Thyroid gland (tissue), 4 donors: Measurements from ENCODE around the gene LMO1. TPM values are rescaled to one million over a fixed set of nuclear protein-coding genes. Genes with fewer than 3 reads are reported as not detected.

Experiments
- DNase-seq, 2 donors: peaks; one replicate each; pipeline ENCODE4 v3.0.0-alpha.2; 2019
- H3K27ac ChIP-seq, 3 donors: fragments of 200-600 bp; sonication (generic); 1 replicate in 2 of 3; 2 replicates in 1 of 3; pipeline ENCODE4 v1.5.1; 2016 to 2019; ENCODE audit warnings: mild to moderate bottlenecking in 1 of 3, moderate library complexity in 1 of 3
- H3K27me3 ChIP-seq: fragments of 200-600 bp; sonication (generic); one replicate; pipeline ENCODE4 v1.5.1; 2019
- H3K36me3 ChIP-seq, 2 donors: fragments of 200-600 bp; sonication (generic); one replicate each; pipeline ENCODE4 v1.5.1; 2016 to 2019
- H3K4me1 ChIP-seq, 2 donors: fragments of 200-600 bp; sonication (generic); one replicate each; pipeline ENCODE4 v1.5.1; 2017 to 2019
- H3K4me3 ChIP-seq, 3 donors: fragments of 200-600 bp; sonication (generic); replicated peaks in 1 of 3; 1 replicate in 2 of 3; 2 replicates in 1 of 3; pipeline ENCODE4 v1.5.1; 2016; ENCODE audit warnings: mild to moderate bottlenecking in 1 of 3
- H3K9me3 ChIP-seq: fragments of 200-600 bp; sonication (generic); one replicate; pipeline ENCODE4 v1.5.1; 2017
- CTCF ChIP-seq, 6 experiments: fragments of 200-600 bp in 3 of 6; fragments of 450-650 bp in 3 of 6; sonication (generic) in 3 of 6; IDR thresholded peaks; one replicate each; pipeline ENCODE4 v1.5.1; 2016 to 2019; ENCODE audit warnings: antibody characterized with exemption in 6 of 6, mild to moderate bottlenecking in 2 of 6, inconsistent platforms in 1 of 6, moderate library complexity in 1 of 6
- POLR2A ChIP-seq, 2 donors: fragments of 450-650 bp; IDR thresholded peaks; one replicate each; pipeline ENCODE4 v1.6.1; 2017; ENCODE audit warnings: antibody characterized with exemption in 2 of 2, mild to moderate bottlenecking in 2 of 2, moderate library complexity in 1 of 2
- WGBS, 2 donors: methylation state at CpG; one replicate each; pipeline ENCODE4 v1.1.5; 2017; 5-methylcytosine and 5-hydroxymethylcytosine counted together
- intact Hi-C: fragments of 100-400 bp; cut with DNase I; formaldehyde crosslinking; loops from one replicate; pipeline ENCODE4 v1.15.1; 2023
- total RNA-seq, 4 donors: library from RNA; depleted of rRNA; stranded (reverse); fragments of >200 nt; gene quantifications; one replicate each; pipeline ENCODE4 v1.2.3, GENCODE V29; 2016

LMO1 gene
- total RNA-seq, 4 donors from 2014 or later, result 0.59 TPM; not detected in 3

DNA sequence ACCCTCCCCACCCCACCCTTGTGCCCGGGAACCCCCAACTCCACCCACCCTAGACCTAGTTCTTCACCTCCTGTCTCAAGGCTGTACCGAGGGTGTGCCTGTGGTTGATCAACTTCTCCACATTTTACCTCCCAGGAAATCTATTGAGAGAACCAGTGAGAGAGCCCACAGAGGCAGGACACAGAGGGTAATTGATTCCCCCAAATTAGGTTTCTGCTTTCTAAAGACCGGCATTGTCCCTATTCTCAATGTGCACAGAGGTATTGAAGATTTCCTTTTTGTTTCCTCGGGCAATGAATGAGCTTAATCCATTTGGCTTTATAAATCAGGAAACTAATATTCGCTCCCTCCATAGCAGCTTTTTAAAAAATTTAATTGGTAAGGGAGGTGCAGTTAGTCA, 6.0 kb upstream of the LMO1 start:
- H3K27me3 ChIP-seq, result peaks cover 4% of the 10 kb centered on the region
- H3K4me1 ChIP-seq, result peaks cover 4 to 14% of the 10 kb centered on the region in 2 donors
- intact Hi-C loops, result no loop called here
- no peaks in the 10 kb centered on the region for H3K36me3 ChIP-seq
- H3K9me3 ChIP-seq, result no peaks in the 10 kb centered on the region
- no peak for DNase-seq
- no peak overlapping the region for H3K4me3 ChIP-seq
- TF ChIP-seq POLR2A (IDR thresholded peaks at IDR 0.05) (no peak), CTCF (IDR thresholded peaks at IDR 0.05) (no peak)
- no peak overlapping the region for H3K27ac ChIP-seq
- WGBS, 2 donors, result 69 to 78% methylated on average over 5 of the region's 5 CpGs

GRCh38 chr11:8268530-8269400, 5.1 kb upstream of the LMO1 start:
- 16 to 20% methylated on average over 38 of the region's 65 CpGs for WGBS, 2 donors
- no peak for DNase-seq
- no peak overlapping the region for H3K27ac ChIP-seq
- no peak for TF ChIP-seq POLR2A (IDR thresholded peaks at IDR 0.05)
- no peaks in the 10 kb centered on the region for H3K9me3 ChIP-seq
- peak overlapping the region in 1 of 3 donors; percentile 35 for H3K4me3 ChIP-seq
- no peaks in the 10 kb centered on the region for H3K36me3 ChIP-seq
- peaks cover 5% of the 10 kb centered on the region for H3K27me3 ChIP-seq
- intact Hi-C loops, result no loop called here
- H3K4me1 ChIP-seq, result peaks cover 4 to 16% of the 10 kb centered on the region in 2 donors

GRCh38 chr11:8267831-8268529, 4.3 kb upstream of the LMO1 start:
- Histone ChIP-seq H3K27ac (no peak overlapping the region), H3K27me3 (peaks cover 5% of the 10 kb centered on the region), H3K4me3 (peak overlapping the region in 1 of 3 donors; percentile 35), H3K9me3 (no peaks in the 10 kb centered on the region), H3K36me3 (no peaks in the 10 kb centered on the region), H3K4me1 (peaks cover 4 to 24% of the 10 kb centered on the region in 2 donors)
- intact Hi-C loops, result no loop called here
- no peak for TF ChIP-seq POLR2A (IDR thresholded peaks at IDR 0.05)
- no peak for TF ChIP-seq CTCF (IDR thresholded peaks at IDR 0.05)
- DNase-seq, result peak; percentile 17 to 23
- 3% methylated on average over 8 of the region's 74 CpGs; no CpG with 5 or more reads in 1 of the 2 donors for WGBS, 2 donors

GRCh38 chr11:8267280-8267679, 3.6 kb upstream of the LMO1 start:
- 98 to 100% methylated on average over 5 of the region's 5 CpGs for WGBS, 2 donors
- no peak for DNase-seq
- H3K9me3 ChIP-seq, result no peaks in the 10 kb centered on the region
- intact Hi-C loops, result no loop called here
- H3K27ac ChIP-seq, result no peak overlapping the region
- peaks cover 5% of the 10 kb centered on the region for H3K27me3 ChIP-seq
- H3K4me1 ChIP-seq, result peaks cover 4 to 31% of the 10 kb centered on the region in 2 donors
- TF ChIP-seq POLR2A (IDR thresholded peaks at IDR 0.05), result no peak
- no peak overlapping the region for H3K4me3 ChIP-seq
- H3K36me3 ChIP-seq, result no peaks in the 10 kb centered on the region

DNA sequence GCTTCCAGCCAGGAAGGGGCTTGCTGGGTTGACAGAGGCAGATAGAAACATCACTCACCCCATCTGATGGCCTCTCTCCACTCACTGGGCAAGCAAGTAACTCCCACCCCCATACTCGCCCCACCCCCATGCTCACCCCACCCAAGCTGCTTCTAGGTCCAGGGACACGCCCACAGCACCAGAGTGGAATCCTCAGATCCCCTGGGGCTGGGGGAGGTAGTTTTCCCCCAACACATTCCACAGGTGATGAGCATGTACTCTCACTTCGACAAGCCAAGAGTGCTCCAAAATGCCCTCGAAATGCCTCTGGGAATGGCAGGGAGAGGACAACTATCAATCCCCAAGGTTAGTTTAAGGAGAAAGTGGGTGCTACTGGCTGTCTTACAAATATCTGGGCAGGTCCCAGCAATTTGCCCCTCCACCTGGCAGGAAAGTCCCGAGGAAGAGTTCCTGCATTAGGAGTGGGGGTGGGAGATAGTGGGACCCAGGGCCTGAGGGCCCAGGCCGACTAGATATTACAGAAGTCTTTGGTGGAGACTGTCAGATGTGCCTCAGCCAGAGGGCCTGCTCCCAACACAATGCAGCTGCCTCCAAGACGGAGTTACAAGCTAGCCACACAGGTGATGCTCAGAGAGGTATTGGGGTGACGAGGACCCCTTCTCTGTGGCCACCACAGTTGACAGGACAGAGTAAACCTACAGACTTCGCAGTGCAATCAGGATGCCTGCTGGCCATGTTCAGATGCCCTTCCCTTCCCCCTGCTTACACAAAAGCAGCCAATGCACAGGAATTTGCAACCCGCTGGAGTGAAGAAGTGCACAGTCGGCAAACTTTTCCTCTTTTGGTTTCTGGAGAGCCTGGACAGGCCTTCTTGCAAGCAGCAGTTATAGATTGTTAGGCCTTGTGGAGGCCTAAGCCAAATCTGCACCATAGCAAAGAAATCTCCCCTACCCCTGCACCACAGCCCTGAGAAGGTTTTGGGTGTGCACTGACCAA, 2.9 kb upstream of the LMO1 start:
- H3K4me1 ChIP-seq, result peaks cover 4 to 32% of the 10 kb centered on the region in 2 donors
- no peak overlapping the region for H3K27ac ChIP-seq
- intact Hi-C loops, result no loop called here
- DNase-seq, result no peak
- H3K4me3 ChIP-seq, result no peak overlapping the region
- WGBS, 2 donors, result 88 to 92% methylated on average over 10 of the region's 11 CpGs
- no peaks in the 10 kb centered on the region for H3K36me3 ChIP-seq
- peaks cover 5% of the 10 kb centered on the region for H3K27me3 ChIP-seq
- H3K9me3 ChIP-seq, result no peaks in the 10 kb centered on the region
- TF ChIP-seq CTCF (IDR thresholded peaks at IDR 0.05) (no peak), POLR2A (IDR thresholded peaks at IDR 0.05) (no peak)
